ENCODE measurements around the gene AOAH. TPM values are rescaled to one million over a fixed set of nuclear protein-coding genes. Genes with fewer than 3 reads are reported as not detected.

Gene AOAH
- total RNA-seq, 1 donor = 128 TPM

- no peaks in the 10 kb centered on the region for H3K9me3 ChIP-seq (ENCODE audit: low read depth, low read length)
- H3K27me3 ChIP-seq (ENCODE audit: insufficient read depth, low read length) = no peaks in the 10 kb centered on the region
- no peak overlapping the region for H3K4me3 ChIP-seq (ENCODE audit: low read length)
- peaks cover 29% of the 10 kb centered on the region for H3K4me1 ChIP-seq (ENCODE audit: insufficient read depth, low read length)
Measured at GRCh38 chr7:36626111-36626510, 98.2 kb downstream of the AOAH start.

DNA sequence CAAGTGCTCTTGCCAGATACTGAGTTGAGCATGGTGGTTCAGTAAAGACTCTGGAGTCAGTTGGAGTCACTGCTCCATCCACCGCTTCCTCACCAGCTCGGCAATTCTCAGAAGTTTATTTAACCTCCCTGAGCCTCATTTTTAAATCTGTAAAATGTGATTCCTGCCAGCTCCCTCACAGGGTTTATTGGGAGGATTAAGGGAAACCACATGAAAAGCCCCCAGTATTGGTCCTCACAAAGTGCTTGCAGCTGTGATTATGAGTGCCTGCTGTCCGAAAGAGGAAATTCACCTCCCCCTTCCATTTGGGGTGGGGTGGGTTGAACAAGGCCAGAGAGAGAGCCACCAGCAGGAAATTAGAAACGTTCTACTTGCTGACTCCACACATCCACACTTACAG lies 99.0 kb downstream of the AOAH start:
- Histone ChIP-seq H3K27me3 (ENCODE audit: insufficient read depth, low read length) (no peaks in the 10 kb centered on the region), H3K4me3 (ENCODE audit: low read length) (no peak overlapping the region), H3K9me3 (ENCODE audit: low read depth, low read length) (no peaks in the 10 kb centered on the region), H3K4me1 (ENCODE audit: insufficient read depth, low read length) (peaks cover 29% of the 10 kb centered on the region)

DNA sequence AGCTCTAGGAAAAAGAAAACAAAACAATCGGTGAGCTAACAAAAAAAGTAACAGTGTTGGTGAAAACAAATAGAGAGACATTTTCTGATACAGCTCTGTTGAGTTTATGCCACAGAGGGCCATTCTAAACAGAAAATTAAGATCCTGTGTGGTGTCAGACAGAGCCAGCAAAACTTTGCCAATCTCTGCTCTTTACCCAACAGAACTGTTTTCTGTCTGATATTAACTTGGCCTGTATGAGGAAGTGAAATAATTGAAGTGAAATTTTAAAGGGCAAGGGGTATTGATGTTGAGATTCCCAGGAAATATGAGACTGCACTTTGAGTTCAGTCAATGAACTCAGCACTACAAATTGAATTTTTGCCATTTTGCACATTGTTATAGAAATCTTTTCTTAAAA lies 101.0 kb downstream of the AOAH start:
- Histone ChIP-seq H3K4me1 (ENCODE audit: insufficient read depth, low read length) (peaks cover 29% of the 10 kb centered on the region), H3K27me3 (ENCODE audit: insufficient read depth, low read length) (no peaks in the 10 kb centered on the region), H3K9me3 (ENCODE audit: low read depth, low read length) (no peaks in the 10 kb centered on the region), H3K4me3 (ENCODE audit: low read length) (no peak overlapping the region)

DNA sequence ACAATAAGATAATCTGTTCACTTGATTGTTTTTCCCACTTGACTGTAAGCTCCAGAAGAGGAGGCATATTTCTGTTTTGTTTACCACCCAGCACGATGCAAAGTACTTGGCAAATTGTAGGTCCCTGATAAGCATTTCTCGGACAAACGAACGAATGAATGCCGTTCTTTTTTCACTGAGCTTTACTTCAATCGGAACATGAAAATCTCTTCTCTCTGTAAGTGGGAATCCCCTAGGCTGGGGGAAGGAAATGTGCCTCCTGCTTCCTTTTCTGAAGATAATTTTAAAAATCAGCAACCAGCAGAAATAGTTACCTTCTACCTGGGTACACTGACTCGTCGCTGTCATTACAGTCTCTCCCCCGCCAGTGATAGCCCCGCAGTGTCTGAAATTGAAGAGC lies 102.9 kb downstream of the AOAH start:
- H3K27me3 ChIP-seq (ENCODE audit: insufficient read depth, low read length) = no peaks in the 10 kb centered on the region

DNA sequence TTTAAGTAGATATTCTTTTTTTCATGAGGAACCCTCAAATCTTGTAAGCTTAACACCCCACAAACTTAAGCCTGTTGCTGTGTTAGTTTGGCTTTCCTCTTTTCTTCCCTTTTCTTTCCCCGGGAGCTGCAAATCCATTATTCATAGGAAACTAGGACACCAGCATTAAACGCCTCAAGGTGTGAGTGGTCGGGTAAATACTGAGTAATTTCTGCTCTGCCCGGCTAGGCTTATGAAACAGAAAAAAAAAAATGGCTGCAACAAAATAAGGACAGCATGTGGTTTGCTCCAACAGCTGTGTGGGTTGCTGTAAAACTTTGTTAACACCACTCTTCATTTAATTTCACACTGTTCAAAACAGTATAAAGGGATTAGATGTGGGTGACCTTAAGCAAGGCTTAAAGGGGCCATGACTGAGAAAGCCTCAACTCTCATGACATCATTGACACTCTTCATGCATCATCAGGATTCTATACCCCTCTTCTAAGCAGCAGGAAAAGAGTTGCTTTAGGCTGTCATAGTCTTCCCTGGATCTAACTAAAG lies 104.1 kb downstream of the AOAH start:
- no peaks in the 10 kb centered on the region for H3K27me3 ChIP-seq (ENCODE audit: insufficient read depth, low read length)
- H3K4me3 ChIP-seq (ENCODE audit: low read length) = no peak overlapping the region
- peaks cover 21% of the 10 kb centered on the region for H3K4me1 ChIP-seq (ENCODE audit: insufficient read depth, low read length)
- H3K9me3 ChIP-seq (ENCODE audit: low read depth, low read length) = no peaks in the 10 kb centered on the region

More for the DNA sequence above, 102.9 kb downstream of the AOAH start:
- Histone ChIP-seq H3K9me3 (ENCODE audit: low read depth, low read length) (no peaks in the 10 kb centered on the region), H3K4me3 (ENCODE audit: low read length) (no peak overlapping the region), H3K4me1 (ENCODE audit: insufficient read depth, low read length) (peaks cover 29% of the 10 kb centered on the region)

DNA sequence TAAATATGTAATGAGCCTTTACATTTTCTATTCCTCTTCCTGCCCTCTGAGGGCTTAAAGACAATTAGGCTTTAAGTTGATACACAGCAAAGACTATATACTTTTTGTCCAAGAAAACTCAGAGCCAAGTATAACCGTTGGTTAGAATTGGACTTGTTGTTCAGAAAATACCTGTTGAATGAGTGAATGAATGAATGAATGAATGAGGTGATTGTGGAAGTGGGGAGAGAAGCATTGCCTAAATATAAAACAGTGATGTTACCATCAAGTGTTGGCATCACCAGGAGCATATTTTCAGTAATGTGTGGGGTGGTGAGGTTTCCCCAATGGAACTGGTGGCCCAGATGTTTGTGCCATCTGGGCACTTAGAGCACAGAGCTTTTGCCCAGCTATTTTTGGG lies 106.9 kb downstream of the AOAH start:
- Histone ChIP-seq H3K4me3 (ENCODE audit: low read length) (no peak overlapping the region), H3K27me3 (ENCODE audit: insufficient read depth, low read length) (no peaks in the 10 kb centered on the region), H3K4me1 (ENCODE audit: insufficient read depth, low read length) (peaks cover 26% of the 10 kb centered on the region), H3K9me3 (ENCODE audit: low read depth, low read length) (no peaks in the 10 kb centered on the region)

- no peak overlapping the region for H3K4me3 ChIP-seq (ENCODE audit: low read length)
- H3K4me1 ChIP-seq (ENCODE audit: insufficient read depth, low read length) = peaks cover 20% of the 10 kb centered on the region
- no peaks in the 10 kb centered on the region for H3K9me3 ChIP-seq (ENCODE audit: low read depth, low read length)
- no peaks in the 10 kb centered on the region for H3K27me3 ChIP-seq (ENCODE audit: insufficient read depth, low read length)
Measured at GRCh38 chr7:36615852-36616540, 108.3 kb downstream of the AOAH start.

DNA sequence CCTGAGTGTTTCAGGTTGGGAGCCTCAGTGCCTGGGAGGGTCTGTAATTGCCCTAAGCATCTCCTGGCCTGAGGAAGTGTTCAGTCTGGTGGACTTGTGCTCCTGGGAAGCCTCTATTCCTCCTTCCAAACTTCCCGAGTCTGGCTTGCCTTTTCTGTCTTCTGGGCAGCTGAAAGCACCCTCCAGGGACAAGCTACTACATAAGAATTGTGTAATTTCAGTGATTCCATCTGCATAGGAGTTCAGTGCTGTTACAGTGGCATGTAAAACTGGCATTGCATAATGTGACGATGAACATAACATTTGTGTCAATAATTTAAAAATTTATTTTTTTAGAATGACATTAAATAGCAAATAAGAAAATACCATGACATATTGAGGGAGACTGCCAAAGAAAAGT lies 109.3 kb downstream of the AOAH start:
- Histone ChIP-seq H3K27me3 (ENCODE audit: insufficient read depth, low read length) (no peaks in the 10 kb centered on the region), H3K4me3 (ENCODE audit: low read length) (no peak overlapping the region), H3K4me1 (ENCODE audit: insufficient read depth, low read length) (peaks cover 20% of the 10 kb centered on the region), H3K9me3 (ENCODE audit: low read depth, low read length) (no peaks in the 10 kb centered on the region)

DNA sequence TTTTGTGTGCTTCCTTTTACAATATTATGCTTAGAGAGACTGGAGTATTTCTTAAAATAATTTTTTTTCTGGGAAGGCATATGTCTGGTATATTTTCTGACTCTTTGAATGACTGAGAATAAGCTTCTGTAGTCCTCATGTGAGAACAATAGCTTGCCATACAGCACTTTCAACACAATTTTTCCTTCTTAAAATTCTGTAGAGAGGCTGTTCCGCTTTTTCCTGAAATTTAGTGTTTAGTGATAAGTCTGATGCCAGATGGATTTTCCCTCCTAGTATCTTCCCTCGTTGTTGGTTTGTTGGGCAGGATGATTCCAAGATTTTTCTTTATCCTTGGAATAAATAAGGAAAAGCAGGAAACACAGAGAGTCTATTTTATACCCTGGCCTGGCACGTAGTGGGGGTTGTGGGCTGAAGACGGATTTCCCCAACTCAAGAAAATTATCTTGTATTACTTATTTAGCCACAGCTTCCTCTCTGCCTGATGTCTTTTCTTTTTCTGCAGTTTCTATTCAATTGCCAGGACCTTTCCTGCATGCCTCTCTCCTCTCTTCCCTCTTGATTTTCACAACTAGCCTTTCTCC lies 111.2 kb downstream of the AOAH start:
- Histone ChIP-seq H3K4me1 (ENCODE audit: insufficient read depth, low read length) (peaks cover 20% of the 10 kb centered on the region), H3K4me3 (ENCODE audit: low read length) (no peak overlapping the region), H3K27me3 (ENCODE audit: insufficient read depth, low read length) (no peaks in the 10 kb centered on the region), H3K9me3 (ENCODE audit: low read depth, low read length) (no peaks in the 10 kb centered on the region)

DNA sequence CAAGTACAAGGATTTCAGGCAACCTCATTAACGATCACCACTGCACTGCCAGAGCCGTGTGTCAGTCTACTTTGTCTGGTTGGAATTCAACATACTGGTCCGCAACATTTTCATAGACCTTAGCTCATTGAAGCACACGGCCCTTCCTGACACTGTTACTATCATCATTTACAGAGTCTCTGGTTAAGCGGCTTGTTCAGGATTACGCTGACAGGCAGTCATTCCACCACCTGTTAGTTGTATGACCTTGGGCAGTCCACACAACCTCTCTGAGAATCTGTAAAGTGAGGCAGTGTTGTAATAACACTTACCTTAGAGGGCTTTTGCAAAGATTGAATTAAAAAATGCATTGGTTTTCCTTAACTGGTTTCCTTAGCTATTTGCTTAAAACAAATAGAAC lies 112.6 kb downstream of the AOAH start:
- Histone ChIP-seq H3K4me1 (ENCODE audit: insufficient read depth, low read length) (peaks cover 20% of the 10 kb centered on the region), H3K27me3 (ENCODE audit: insufficient read depth, low read length) (no peaks in the 10 kb centered on the region), H3K4me3 (ENCODE audit: low read length) (no peak overlapping the region), H3K9me3 (ENCODE audit: low read depth, low read length) (no peaks in the 10 kb centered on the region)

DNA sequence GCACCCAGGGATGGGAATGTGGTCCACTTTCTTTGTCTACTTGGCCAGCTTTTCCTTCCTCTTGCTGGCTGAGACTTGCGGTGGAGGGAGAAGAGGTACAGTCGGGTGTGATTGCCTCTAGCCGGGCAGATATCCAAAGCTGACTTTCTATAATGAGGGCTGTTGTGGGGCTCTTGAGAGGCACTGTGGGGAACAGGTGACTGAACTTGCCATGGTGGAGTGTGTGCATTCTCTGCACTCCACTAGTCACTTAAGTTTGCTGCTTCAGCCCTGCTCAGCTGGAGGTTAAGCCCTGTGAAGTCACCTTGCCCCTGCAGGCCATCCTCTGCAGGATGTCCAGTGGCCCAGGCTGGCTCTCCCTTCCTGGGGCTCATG lies 116.6 kb downstream of the AOAH start:
- Histone ChIP-seq H3K27me3 (ENCODE audit: insufficient read depth, low read length) (no peaks in the 10 kb centered on the region), H3K4me3 (ENCODE audit: low read length) (no peak overlapping the region), H3K9me3 (ENCODE audit: low read depth, low read length) (no peaks in the 10 kb centered on the region), H3K4me1 (ENCODE audit: insufficient read depth, low read length) (peaks cover 8% of the 10 kb centered on the region)

DNA sequence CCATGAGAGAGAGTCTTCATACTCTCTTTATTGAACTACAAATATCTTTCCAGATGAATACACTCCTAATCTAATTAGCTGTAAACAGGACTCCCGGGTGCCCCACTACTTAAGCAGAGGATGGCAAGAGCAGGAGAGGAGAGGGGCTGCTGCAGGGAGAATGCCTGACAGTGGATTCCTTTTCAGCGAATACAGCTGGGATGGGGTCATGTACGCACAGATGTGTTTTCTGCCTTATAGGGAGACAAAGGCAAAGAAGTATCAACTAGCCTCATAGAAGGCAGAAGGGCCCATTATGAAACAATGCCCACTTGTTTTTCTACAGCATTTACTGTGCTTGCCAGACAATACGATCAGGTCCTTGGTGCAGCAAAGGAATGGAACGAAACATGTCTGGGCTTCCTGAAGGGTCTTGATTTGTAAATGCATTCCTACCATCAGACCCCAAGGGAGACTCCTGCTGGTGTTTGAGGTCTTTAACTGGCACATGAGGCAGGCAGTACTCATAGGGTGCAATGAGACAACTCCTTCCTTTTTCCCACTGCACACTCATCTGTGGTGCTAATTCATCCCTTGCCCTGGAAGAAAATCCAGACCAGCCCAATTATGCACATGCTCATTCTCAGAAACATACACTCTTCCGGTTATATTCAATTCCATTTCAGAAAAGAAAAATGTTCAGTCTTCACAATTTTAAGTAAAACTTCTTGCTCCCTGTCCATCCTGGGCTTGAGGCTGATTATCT lies 117.1 kb downstream of the AOAH start:
- no peaks in the 10 kb centered on the region for H3K9me3 ChIP-seq (ENCODE audit: low read depth, low read length)
- H3K27me3 ChIP-seq (ENCODE audit: insufficient read depth, low read length) = no peaks in the 10 kb centered on the region
- peaks cover 12% of the 10 kb centered on the region for H3K4me1 ChIP-seq (ENCODE audit: insufficient read depth, low read length)
- H3K4me3 ChIP-seq (ENCODE audit: low read length) = no peak overlapping the region

- Histone ChIP-seq H3K4me3 (ENCODE audit: low read length) (no peak overlapping the region), H3K4me1 (ENCODE audit: insufficient read depth, low read length) (peaks cover 17% of the 10 kb centered on the region), H3K27me3 (ENCODE audit: insufficient read depth, low read length) (no peaks in the 10 kb centered on the region)
Measured at GRCh38 chr7:36606153-36606975, 117.9 kb downstream of the AOAH start.

GRCh38 chr7:36605261-36606051 lies 118.8 kb downstream of the AOAH start:
- Histone ChIP-seq H3K4me3 (ENCODE audit: low read length) (no peak overlapping the region), H3K9me3 (ENCODE audit: low read depth, low read length) (no peaks in the 10 kb centered on the region), H3K27me3 (ENCODE audit: insufficient read depth, low read length) (no peaks in the 10 kb centered on the region), H3K4me1 (ENCODE audit: insufficient read depth, low read length) (peaks cover 26% of the 10 kb centered on the region)

More at GRCh38 chr7:36606153-36606975, 117.9 kb downstream of the AOAH start:
- no peaks in the 10 kb centered on the region for H3K9me3 ChIP-seq (ENCODE audit: low read depth, low read length)

Measured in mononuclear cell (primary cell).